Measurements from ENCODE around the gene TAMALIN. TPM values are rescaled to one million over a fixed set of nuclear protein-coding genes. Genes with fewer than 3 reads are reported as not detected.

The TAMALIN gene
- total RNA-seq, 4 donors from 2014 or later = 1.7 to 10.7 (median 3.6) TPM

GRCh38 chr12:51970904-51971646 lies 35.7 kb upstream of the TAMALIN start:
- H3K9me3 ChIP-seq = no peaks in the 10 kb centered on the region
- intact Hi-C loops (cut with DNase I) = no loop called here
- DNase-seq = no peak
- peaks cover 4 to 16% (median 7%) of the 10 kb centered on the region in 3 donors for H3K36me3 ChIP-seq
- WGBS, 2 donors = 33 to 36% methylated on average over 13 of the region's 13 CpGs
- H3K4me1 ChIP-seq = peaks cover 34 to 62% (median 38%) of the 10 kb centered on the region in 3 donors
- peak; percentile 31 to 62 (median 40) for TF ChIP-seq CTCF (IDR thresholded peaks at IDR 0.05)
- no peak for TF ChIP-seq POLR2A (IDR thresholded peaks at IDR 0.05)
- H3K4me3 ChIP-seq = no peak overlapping the region
- peak overlapping the region; percentile 14 to 67 (median 58) for H3K27ac ChIP-seq
- H3K27me3 ChIP-seq = no peaks in the 10 kb centered on the region

- no peak for DNase-seq
- TF ChIP-seq POLR2A (IDR thresholded peaks at IDR 0.05) (no peak), CTCF (IDR thresholded peaks at IDR 0.05) (no peak)
- Histone ChIP-seq H3K36me3 (peaks cover 12 to 21% (median 15%) of the 10 kb centered on the region in 3 donors), H3K27ac (peak overlapping the region; percentile 51 to 77 (median 66)), H3K9me3 (no peaks in the 10 kb centered on the region), H3K27me3 (no peaks in the 10 kb centered on the region), H3K4me3 (no peak overlapping the region), H3K4me1 (peaks cover 34 to 62% (median 38%) of the 10 kb centered on the region in 3 donors)
- intact Hi-C loops (cut with DNase I) = no loop called here
- 52 to 53% methylated on average over 4 of the region's 4 CpGs for WGBS, 2 donors
Measured at GRCh38 chr12:51971679-51972421, 34.9 kb upstream of the TAMALIN start.

GRCh38 chr12:51972422-51972812 lies 34.3 kb upstream of the TAMALIN start:
- intact Hi-C loops (cut with DNase I) = no loop called here
- Histone ChIP-seq H3K9me3 (no peaks in the 10 kb centered on the region), H3K27me3 (no peaks in the 10 kb centered on the region), H3K4me3 (no peak overlapping the region), H3K36me3 (peaks cover 15 to 26% (median 20%) of the 10 kb centered on the region in 3 donors), H3K4me1 (peaks cover 34 to 62% (median 38%) of the 10 kb centered on the region in 3 donors), H3K27ac (peak overlapping the region; percentile 51 to 77 (median 66))
- 59% methylated on average over 5 of the region's 5 CpGs for WGBS, 2 donors
- TF ChIP-seq POLR2A (IDR thresholded peaks at IDR 0.05) = no peak
- TF ChIP-seq CTCF (IDR thresholded peaks at IDR 0.05) = no peak
- DNase-seq = no peak

- peaks cover 34 to 62% (median 38%) of the 10 kb centered on the region in 3 donors for H3K4me1 ChIP-seq
- peak overlapping the region; percentile 51 to 77 (median 66) for H3K27ac ChIP-seq
- WGBS, 2 donors = 12 to 23% methylated on average over 9 of the region's 9 CpGs
- DNase-seq = no peak
- intact Hi-C loops (cut with DNase I) = no loop called here
- no peak overlapping the region for H3K4me3 ChIP-seq
- no peaks in the 10 kb centered on the region for H3K9me3 ChIP-seq
- no peaks in the 10 kb centered on the region for H3K27me3 ChIP-seq
- H3K36me3 ChIP-seq = peaks cover 15 to 31% (median 20%) of the 10 kb centered on the region in 3 donors
- TF ChIP-seq CTCF (IDR thresholded peaks at IDR 0.05) (no peak), POLR2A (IDR thresholded peaks at IDR 0.05) (no peak)
Measured at GRCh38 chr12:51972849-51973273, 33.9 kb upstream of the TAMALIN start.

GRCh38 chr12:51973560-51973959 lies 33.2 kb upstream of the TAMALIN start:
- peak overlapping the region; percentile 51 to 77 (median 66) for H3K27ac ChIP-seq
- H3K4me1 ChIP-seq = peaks cover 34 to 62% (median 38%) of the 10 kb centered on the region in 3 donors
- intact Hi-C loops (cut with DNase I) = no loop called here
- 45 to 47% methylated on average over 4 of the region's 4 CpGs for WGBS, 2 donors
- peaks cover 15 to 38% (median 20%) of the 10 kb centered on the region in 3 donors for H3K36me3 ChIP-seq
- no peaks in the 10 kb centered on the region for H3K9me3 ChIP-seq
- no peaks in the 10 kb centered on the region for H3K27me3 ChIP-seq
- no peak for TF ChIP-seq POLR2A (IDR thresholded peaks at IDR 0.05)
- no peak for TF ChIP-seq CTCF (IDR thresholded peaks at IDR 0.05)
- no peak for DNase-seq
- H3K4me3 ChIP-seq = no peak overlapping the region

Measured in esophagus squamous epithelium (tissue), 5 donors.